ENCODE results near the gene NKX3-2. TPM values are rescaled to one million over a fixed set of nuclear protein-coding genes. Genes with fewer than 3 reads are reported as not detected.

NKX3-2 gene
- total and polyA plus RNA-seq, 10 of the 15 experiments (the other 5 are each of a cell fraction or from before 2014, with no cell fraction given): not detected

DNA sequence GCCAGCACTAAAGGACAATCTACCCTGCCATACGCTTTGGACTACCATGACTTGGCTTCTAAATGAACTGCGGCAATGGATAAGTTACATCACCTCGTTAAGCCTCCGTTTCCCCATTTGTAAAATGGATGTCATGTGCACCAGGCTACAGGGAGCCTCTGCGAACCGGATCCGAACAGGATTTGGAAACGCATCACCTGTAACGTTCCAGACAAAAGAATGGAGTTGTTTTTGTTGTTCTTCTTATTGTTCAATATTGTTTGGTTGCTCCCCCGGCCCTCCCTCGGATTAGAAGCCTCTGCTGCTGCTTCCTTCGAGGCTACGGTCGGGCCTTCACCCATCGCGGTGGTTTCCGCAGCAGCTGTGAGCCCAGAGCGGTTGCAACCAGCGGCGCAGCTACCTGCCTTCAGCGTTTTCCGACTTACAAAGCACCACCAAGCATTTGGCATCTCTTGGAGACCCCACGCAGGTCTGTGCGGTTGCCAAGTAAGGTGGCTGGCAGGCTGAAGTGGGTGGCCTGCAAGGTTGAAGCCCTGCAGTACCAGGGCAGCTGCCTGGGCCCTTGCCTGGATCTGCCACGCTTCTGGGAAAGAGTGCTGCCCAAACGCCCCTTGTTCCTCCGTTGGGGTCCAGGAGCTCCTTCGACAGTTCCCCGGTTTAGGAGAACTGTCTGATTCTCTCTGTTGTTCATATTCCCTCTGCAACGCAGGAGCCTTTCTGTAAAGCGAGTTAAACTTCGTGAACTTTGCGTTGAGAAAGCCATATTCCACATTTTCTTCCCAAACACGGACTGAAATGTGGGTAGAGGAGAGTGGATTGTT, 7.1 kb downstream of the NKX3-2 start:
- no peak for DNase-seq (ENCODE audit: low read depth, low spot score)
- FAIRE-seq: no peak
- ChIA-PET CTCF (no interaction called here), SMC1A (ENCODE audit: uncharacterized antibody, unreplicated experiment) (no interaction called here), POLR2A (no interaction called here), RAD21 (ENCODE audit: unreplicated experiment) (no interaction called here)
- Histone ChIP-seq H3K4me1 (ENCODE audit: control insufficient read depth, insufficient read depth, low read length) (no peaks in the 10 kb centered on the region), H3K27ac (ENCODE audit: control insufficient read depth, insufficient read depth) (no peak overlapping the region), H3K27me3 (replicated peaks in 1 of 2; ENCODE audit: control insufficient read depth in 2 of 2, insufficient read depth in 2 of 2, low read length in 1 of 2) (peaks cover 23 to 47% of the 10 kb centered on the region in 2 experiments), H4K20me1 (ENCODE audit: control insufficient read depth, insufficient read depth) (no peaks in the 10 kb centered on the region), H3K9me3 (replicated peaks; ENCODE audit: control insufficient read depth, insufficient read depth, low read length) (no peaks in the 10 kb centered on the region; the same call in 1 of the 3 replicates), H3K4me3 (no peak overlapping the region), H2AFZ (ENCODE audit: control insufficient read depth, low read depth, low read length) (no peak overlapping the region), H3K9ac (ENCODE audit: control insufficient read depth, insufficient read depth, low read length) (no peak overlapping the region), H3K4me2 (ENCODE audit: control insufficient read depth, insufficient read depth) (no peak overlapping the region), H3K36me3 (ENCODE audit: control insufficient read depth in 2 of 2, insufficient read depth in 2 of 2, low read length in 1 of 2) (no peaks in the 10 kb centered on the region), H3K79me2 (ENCODE audit: control insufficient read depth, insufficient read depth, low read length) (no peaks in the 10 kb centered on the region)
- WGBS (ENCODE audit: insufficient coverage, insufficient replicate concordance, low lambda C conversion rate, missing lambda C conversion rate): 23% methylated on average over 34 of the region's 34 CpGs
- ATAC-seq: no peak
- intact Hi-C loops (cut with micrococcal nuclease; ENCODE audit: unreplicated experiment): no loop called here
- no TSS peak for BruUV-seq (replicated peaks)
- in situ Hi-C loops (cut with MboI): loop anchor here (25.0 kb wide), 1 partner anchor 1775 kb away; no protein-coding TSS in a partner anchor
- no peak for TF ChIP-seq NR2F1 (conservative IDR thresholded peaks at IDR 0.05)
- no peak for TF ChIP-seq MEF2B (IDR thresholded peaks at IDR 0.05; ENCODE audit: partially characterized antibody, poor library complexity, severe bottlenecking)
- TF ChIP-seq SIN3A (IDR thresholded peaks at IDR 0.05; ENCODE audit: low read depth, low read length): no peak
- TF ChIP-seq, protein P1, sequence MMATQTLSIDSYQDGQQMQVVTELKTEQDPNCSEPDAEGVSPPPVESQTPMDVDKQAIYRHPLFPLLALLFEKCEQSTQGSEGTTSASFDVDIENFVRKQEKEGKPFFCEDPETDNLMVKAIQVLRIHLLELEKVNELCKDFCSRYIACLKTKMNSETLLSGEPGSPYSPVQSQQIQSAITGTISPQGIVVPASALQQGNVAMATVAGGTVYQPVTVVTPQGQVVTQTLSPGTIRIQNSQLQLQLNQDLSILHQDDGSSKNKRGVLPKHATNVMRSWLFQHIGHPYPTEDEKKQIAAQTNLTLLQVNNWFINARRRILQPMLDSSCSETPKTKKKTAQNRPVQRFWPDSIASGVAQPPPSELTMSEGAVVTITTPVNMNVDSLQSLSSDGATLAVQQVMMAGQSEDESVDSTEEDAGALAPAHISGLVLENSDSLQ (IDR thresholded peaks at IDR 0.05): no peak
- no peak for TF ChIP-seq MTA2 (IDR thresholded peaks at IDR 0.05; ENCODE audit: low read depth)
- TF ChIP-seq, protein P2, sequence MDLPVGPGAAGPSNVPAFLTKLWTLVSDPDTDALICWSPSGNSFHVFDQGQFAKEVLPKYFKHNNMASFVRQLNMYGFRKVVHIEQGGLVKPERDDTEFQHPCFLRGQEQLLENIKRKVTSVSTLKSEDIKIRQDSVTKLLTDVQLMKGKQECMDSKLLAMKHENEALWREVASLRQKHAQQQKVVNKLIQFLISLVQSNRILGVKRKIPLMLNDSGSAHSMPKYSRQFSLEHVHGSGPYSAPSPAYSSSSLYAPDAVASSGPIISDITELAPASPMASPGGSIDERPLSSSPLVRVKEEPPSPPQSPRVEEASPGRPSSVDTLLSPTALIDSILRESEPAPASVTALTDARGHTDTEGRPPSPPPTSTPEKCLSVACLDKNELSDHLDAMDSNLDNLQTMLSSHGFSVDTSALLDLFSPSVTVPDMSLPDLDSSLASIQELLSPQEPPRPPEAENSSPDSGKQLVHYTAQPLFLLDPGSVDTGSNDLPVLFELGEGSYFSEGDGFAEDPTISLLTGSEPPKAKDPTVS (IDR thresholded peaks at IDR 0.05; ENCODE audit: low read depth, low read length): no peak
- no peak for TF ChIP-seq TARDBP (IDR thresholded peaks at IDR 0.05; ENCODE audit: borderline replicate concordance)
- no peak for TF ChIP-seq DPF2 (IDR thresholded peaks at IDR 0.05)
- no peak for TF ChIP-seq POU2F2 (IDR thresholded peaks at IDR 0.05; ENCODE audit: borderline replicate concordance, low read depth, low read length)
- TF ChIP-seq CREM (IDR thresholded peaks at IDR 0.05; ENCODE audit: low read depth): no peak
- TF ChIP-seq, protein P3, sequence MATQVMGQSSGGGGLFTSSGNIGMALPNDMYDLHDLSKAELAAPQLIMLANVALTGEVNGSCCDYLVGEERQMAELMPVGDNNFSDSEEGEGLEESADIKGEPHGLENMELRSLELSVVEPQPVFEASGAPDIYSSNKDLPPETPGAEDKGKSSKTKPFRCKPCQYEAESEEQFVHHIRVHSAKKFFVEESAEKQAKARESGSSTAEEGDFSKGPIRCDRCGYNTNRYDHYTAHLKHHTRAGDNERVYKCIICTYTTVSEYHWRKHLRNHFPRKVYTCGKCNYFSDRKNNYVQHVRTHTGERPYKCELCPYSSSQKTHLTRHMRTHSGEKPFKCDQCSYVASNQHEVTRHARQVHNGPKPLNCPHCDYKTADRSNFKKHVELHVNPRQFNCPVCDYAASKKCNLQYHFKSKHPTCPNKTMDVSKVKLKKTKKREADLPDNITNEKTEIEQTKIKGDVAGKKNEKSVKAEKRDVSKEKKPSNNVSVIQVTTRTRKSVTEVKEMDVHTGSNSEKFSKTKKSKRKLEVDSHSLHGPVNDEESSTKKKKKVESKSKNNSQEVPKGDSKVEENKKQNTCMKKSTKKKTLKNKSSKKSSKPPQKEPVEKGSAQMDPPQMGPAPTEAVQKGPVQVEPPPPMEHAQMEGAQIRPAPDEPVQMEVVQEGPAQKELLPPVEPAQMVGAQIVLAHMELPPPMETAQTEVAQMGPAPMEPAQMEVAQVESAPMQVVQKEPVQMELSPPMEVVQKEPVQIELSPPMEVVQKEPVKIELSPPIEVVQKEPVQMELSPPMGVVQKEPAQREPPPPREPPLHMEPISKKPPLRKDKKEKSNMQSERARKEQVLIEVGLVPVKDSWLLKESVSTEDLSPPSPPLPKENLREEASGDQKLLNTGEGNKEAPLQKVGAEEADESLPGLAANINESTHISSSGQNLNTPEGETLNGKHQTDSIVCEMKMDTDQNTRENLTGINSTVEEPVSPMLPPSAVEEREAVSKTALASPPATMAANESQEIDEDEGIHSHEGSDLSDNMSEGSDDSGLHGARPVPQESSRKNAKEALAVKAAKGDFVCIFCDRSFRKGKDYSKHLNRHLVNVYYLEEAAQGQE (IDR thresholded peaks at IDR 0.05; ENCODE audit: low read depth, low read length): no peak
